Stimulated activated memory B cell treated with anti-CD40 and anti-IgM and Interleukin-4, amounts not matched to agents 10 μg/mL and 1 μg/mL and 100 μg/mL, for 72 hours (primary cell): ENCODE data around the gene LDLRAP1.
A peak's percentile ranks its signal among the peaks of the same experiment; 100 is the strongest.

Experiments
- ATAC-seq: fragments of 150-1000 bp; cut with Tn5 transposase; 2 replicates; pipeline ENCODE4 v1.10.0; 2021
- H3K27ac Mint-ChIP-seq: one replicate; pipeline ENCODE4 v1.8.0; 2022; ENCODE audit warnings: mild to moderate bottlenecking, mixed read lengths
- H3K27me3 Mint-ChIP-seq: one replicate; pipeline ENCODE4 v1.8.0; 2022; ENCODE audit warnings: mixed read lengths
- H3K36me3 Mint-ChIP-seq: one replicate; pipeline ENCODE4 v1.8.0; 2022; ENCODE audit warnings: mixed read lengths
- H3K4me1 Mint-ChIP-seq: one replicate; pipeline ENCODE4 v1.8.0; 2022; ENCODE audit warnings: mixed read lengths
- H3K4me3 Mint-ChIP-seq: one replicate; pipeline ENCODE4 v1.8.0; 2022; ENCODE audit warnings: mild to moderate bottlenecking, moderate library complexity, mixed read lengths
- H3K9me3 Mint-ChIP-seq: one replicate; pipeline ENCODE4 v1.8.0; 2022; ENCODE audit warnings: mixed read lengths

Gene LDLRAP1

GRCh38 chr1:25609921-25610320 is 66.5 kb downstream of the LDLRAP1 start:
- H3K27ac Mint-ChIP-seq = no peak overlapping the region
- peaks cover 43% of the 10 kb centered on the region for H3K27me3 Mint-ChIP-seq
- no peak overlapping the region for H3K4me3 Mint-ChIP-seq
- H3K9me3 Mint-ChIP-seq = no peaks in the 10 kb centered on the region
- ATAC-seq = no peak
- H3K4me1 Mint-ChIP-seq = peaks cover 18% of the 10 kb centered on the region
- no peaks in the 10 kb centered on the region for H3K36me3 Mint-ChIP-seq

DNA sequence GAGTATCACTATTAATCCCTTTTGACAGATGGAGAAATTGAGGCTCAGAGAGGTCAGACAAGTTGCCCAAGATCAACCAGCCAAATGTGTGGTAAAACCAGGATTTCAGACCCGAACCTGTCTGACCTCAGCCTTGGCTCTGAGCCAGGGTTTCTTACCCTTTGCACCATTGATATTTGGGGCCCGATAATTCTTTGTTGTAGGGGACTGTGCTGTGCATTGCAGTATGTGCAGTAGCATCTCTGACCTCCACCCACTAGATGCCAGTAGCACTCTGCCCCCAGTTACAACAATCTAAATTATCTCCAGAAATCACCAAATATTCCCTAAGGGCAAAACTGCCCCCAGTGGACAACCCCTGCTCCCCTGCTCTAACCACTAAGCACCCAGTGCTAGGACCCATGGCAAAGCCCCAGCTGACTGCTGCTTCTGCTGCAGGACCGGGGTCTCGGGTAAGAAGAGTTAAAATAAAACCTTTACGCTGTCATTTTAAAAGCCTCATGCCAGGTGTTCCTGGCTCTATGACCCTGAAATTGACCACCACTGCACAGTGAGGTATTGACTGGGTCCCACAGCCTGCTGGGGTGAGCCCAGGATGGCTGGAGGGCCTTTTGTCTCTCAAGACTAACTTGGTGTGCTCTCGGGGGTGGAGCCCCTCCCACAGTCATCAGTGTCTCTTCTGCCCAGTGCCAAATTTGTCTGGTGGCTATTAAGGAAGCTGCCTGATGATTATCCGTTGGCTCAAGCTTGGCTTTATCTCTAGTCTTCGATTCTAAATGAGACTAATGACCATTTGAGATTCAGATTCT is 67.6 kb downstream of the LDLRAP1 start:
- Mint-ChIP-seq H3K9me3 (no peaks in the 10 kb centered on the region), H3K27ac (no peak overlapping the region), H3K4me1 (peaks cover 29% of the 10 kb centered on the region), H3K36me3 (no peaks in the 10 kb centered on the region), H3K4me3 (no peak overlapping the region), H3K27me3 (peaks cover 32% of the 10 kb centered on the region)
- no peak for ATAC-seq

DNA sequence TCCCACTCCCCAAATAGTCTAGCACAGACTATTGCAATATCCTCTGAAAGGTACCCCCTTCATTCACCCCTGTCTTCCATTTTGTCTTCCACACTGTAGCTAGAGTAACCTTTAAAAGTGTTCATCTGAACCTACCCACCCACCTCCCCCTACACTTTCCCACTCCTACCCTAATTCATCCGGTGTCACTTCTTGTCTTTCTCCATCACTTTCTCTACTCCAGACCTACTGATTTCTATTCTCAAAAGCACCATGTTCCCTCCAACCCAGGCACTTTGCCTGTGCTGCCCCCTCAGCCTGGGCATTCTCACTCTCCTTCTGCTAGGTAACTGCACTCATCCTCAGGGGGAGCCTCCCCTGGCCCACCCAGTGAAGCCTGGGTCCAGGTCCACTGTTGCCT is 68.4 kb downstream of the LDLRAP1 start:
- no peaks in the 10 kb centered on the region for H3K36me3 Mint-ChIP-seq
- no peak overlapping the region for H3K27ac Mint-ChIP-seq
- peaks cover 30% of the 10 kb centered on the region for H3K4me1 Mint-ChIP-seq
- H3K27me3 Mint-ChIP-seq = peaks cover 24% of the 10 kb centered on the region
- no peaks in the 10 kb centered on the region for H3K9me3 Mint-ChIP-seq
- H3K4me3 Mint-ChIP-seq = no peak overlapping the region
- ATAC-seq = no peak

- H3K36me3 Mint-ChIP-seq = no peaks in the 10 kb centered on the region
- peaks cover 30% of the 10 kb centered on the region for H3K4me1 Mint-ChIP-seq
- peaks cover 18% of the 10 kb centered on the region for H3K27me3 Mint-ChIP-seq
- no peak overlapping the region for H3K27ac Mint-ChIP-seq
- ATAC-seq = no peak
- H3K9me3 Mint-ChIP-seq = no peaks in the 10 kb centered on the region
- no peak overlapping the region for H3K4me3 Mint-ChIP-seq
Observed at GRCh38 chr1:25612421-25612820, 69.0 kb downstream of the LDLRAP1 start.

- Mint-ChIP-seq H3K9me3 (no peaks in the 10 kb centered on the region), H3K4me1 (peaks cover 31% of the 10 kb centered on the region), H3K27me3 (peaks cover 17% of the 10 kb centered on the region), H3K36me3 (no peaks in the 10 kb centered on the region), H3K27ac (no peak overlapping the region), H3K4me3 (no peak overlapping the region)
- ATAC-seq = no peak
Observed at GRCh38 chr1:25613091-25613490, 69.7 kb downstream of the LDLRAP1 start.

DNA sequence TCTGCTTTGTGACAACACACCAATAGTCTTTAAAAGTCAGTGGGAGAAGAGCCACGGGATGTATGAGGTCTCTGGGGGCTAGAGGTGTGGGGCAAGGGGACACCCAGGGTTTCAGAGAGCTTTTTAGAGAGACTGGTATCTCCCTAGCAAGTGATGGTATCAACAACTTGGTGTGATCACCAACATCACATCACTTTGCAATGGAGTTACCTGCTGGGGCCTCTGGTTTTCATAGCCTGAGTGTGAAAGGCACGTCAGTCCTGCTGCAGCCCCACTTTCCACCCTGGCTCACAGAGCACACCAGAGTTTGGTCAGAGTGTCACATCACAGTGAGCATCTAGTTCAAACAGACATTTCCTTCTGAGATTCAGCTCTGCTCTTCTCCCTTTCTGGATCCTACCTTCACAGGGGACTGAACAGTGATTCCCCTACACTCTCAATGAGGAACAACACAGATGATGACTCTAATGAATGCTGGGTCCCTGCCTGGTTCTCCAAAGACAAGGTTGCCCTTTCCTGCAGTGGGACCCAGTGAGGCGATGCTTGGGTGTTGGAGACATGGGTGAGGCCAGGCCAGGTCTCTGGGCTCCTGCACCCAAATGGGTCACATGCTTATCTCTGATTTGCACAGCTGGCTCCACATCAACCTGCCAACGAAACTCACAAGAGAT is 71.2 kb downstream of the LDLRAP1 start:
- Mint-ChIP-seq H3K4me3 (no peak overlapping the region), H3K27me3 (peaks cover 32% of the 10 kb centered on the region), H3K4me1 (peaks cover 40% of the 10 kb centered on the region), H3K27ac (peak overlapping the region; percentile 6), H3K9me3 (no peaks in the 10 kb centered on the region), H3K36me3 (no peaks in the 10 kb centered on the region)
- ATAC-seq = peak; percentile 3

- Mint-ChIP-seq H3K4me1 (peaks cover 45% of the 10 kb centered on the region), H3K9me3 (no peaks in the 10 kb centered on the region), H3K4me3 (peak overlapping the region; percentile 73), H3K27me3 (peaks cover 38% of the 10 kb centered on the region), H3K36me3 (no peaks in the 10 kb centered on the region), H3K27ac (no peak overlapping the region)
- no peak for ATAC-seq
Observed at GRCh38 chr1:25615172-25615541, 71.8 kb downstream of the LDLRAP1 start.

DNA sequence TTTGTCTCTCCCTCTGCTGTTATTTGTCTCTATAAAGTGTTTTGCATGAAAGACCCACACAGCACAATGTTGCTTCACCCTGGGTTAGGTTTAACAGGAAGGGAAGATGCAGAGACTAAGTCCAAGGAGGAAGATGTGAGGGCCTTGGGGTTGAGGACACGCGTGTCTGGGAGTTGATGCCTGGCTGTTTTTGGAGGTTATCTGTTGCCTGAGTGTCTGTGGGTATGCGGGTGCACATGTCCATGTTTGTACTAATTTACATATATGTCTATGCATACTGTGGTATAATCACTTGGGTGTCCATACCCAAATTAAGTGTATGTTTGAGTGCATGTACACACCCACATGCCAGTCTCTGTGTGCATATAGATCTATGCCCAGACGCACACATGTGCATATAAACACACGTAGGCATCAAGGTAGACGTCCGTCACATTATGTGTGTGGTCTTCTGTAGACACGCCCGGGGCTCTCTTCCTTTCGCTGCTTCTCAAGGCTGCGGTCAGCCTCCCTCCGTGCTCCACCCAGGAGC is 72.2 kb downstream of the LDLRAP1 start:
- H3K27ac Mint-ChIP-seq = peak overlapping the region; percentile 35

GRCh38 chr1:25616095-25616986 is 72.9 kb downstream of the LDLRAP1 start, which contains the start of gene MAN1C1:
Gene MAN1C1, plus strand, starts transcription at chr1:25616791. Its CDS starts 1,007 bp downstream, at chr1:25617798.
- Mint-ChIP-seq H3K27ac (peak within 1 kb of the TSS; percentile 35), H3K4me3 (peak within 1 kb of the TSS; percentile 77), H3K27me3 (peaks cover 47% of the 10 kb centered on the region), H3K4me1 (peaks cover 50% of the 10 kb centered on the region), H3K36me3 (no peaks in the 10 kb centered on the region), H3K9me3 (no peaks in the 10 kb centered on the region)
- ATAC-seq = peak; percentile 91

More for the DNA sequence above, 72.2 kb downstream of the LDLRAP1 start:
- Mint-ChIP-seq H3K4me1 (peaks cover 50% of the 10 kb centered on the region), H3K27me3 (peaks cover 42% of the 10 kb centered on the region), H3K9me3 (no peaks in the 10 kb centered on the region), H3K36me3 (no peaks in the 10 kb centered on the region), H3K4me3 (peak overlapping the region; percentile 73)
- peak; percentile 2 for ATAC-seq

GRCh38 chr1:25616987-25617624 is 73.7 kb downstream of the LDLRAP1 start:
- peak overlapping the region; percentile 62 for H3K4me3 Mint-ChIP-seq
- H3K27me3 Mint-ChIP-seq = peaks cover 44% of the 10 kb centered on the region
- H3K27ac Mint-ChIP-seq = no peak overlapping the region
- H3K4me1 Mint-ChIP-seq = peaks cover 50% of the 10 kb centered on the region
- no peaks in the 10 kb centered on the region for H3K36me3 Mint-ChIP-seq
- ATAC-seq = no peak
- H3K9me3 Mint-ChIP-seq = no peaks in the 10 kb centered on the region

DNA sequence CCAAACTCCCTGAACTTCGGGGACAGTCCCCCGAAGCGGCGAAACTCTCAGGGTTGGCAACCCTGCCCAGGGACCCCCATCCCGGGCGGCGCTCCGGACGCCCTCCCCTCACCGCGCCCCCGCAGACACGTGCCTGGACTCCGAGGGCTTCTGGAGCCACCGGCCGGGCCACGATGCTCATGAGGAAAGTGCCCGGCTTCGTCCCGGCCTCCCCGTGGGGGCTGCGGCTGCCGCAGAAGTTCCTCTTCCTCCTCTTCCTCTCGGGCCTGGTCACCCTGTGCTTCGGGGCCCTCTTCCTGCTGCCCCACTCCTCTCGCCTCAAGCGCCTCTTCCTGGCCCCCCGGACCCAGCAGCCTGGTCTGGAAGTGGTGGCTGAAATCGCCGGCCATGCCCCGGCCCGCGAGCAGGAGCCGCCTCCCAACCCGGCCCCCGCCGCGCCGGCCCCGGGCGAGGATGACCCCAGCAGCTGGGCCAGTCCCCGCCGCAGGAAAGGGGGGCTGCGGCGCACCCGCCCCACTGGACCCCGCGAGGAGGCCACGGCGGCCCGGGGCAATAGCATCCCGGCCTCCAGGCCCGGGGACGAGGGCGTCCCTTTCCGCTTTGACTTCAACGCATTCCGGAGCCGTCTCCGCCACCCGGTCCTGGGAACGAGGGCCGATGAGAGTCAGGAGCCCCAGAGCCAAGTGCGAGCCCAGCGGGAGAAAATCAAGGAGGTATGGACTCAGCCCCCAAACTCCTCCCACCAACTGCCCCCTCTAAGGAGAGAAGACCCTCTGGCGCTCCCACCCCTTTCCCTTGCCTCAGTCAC is 74.4 kb downstream of the LDLRAP1 start:
- H3K9me3 Mint-ChIP-seq = no peaks in the 10 kb centered on the region
- no peaks in the 10 kb centered on the region for H3K36me3 Mint-ChIP-seq
- H3K27me3 Mint-ChIP-seq = peaks cover 39% of the 10 kb centered on the region
- H3K4me1 Mint-ChIP-seq = peaks cover 50% of the 10 kb centered on the region
- H3K27ac Mint-ChIP-seq = no peak overlapping the region
- no peak for ATAC-seq
- peak overlapping the region; percentile 86 for H3K4me3 Mint-ChIP-seq

GRCh38 chr1:25618433-25618808 is 75.0 kb downstream of the LDLRAP1 start:
- Mint-ChIP-seq H3K4me1 (peaks cover 50% of the 10 kb centered on the region), H3K4me3 (peak overlapping the region; percentile 86), H3K27me3 (peaks cover 39% of the 10 kb centered on the region), H3K27ac (no peak overlapping the region), H3K36me3 (no peaks in the 10 kb centered on the region), H3K9me3 (no peaks in the 10 kb centered on the region)
- no peak for ATAC-seq
